Cardiac muscle cell (in vitro differentiated cells and primary cell): Measurements from ENCODE around the gene CD320. TPM values are rescaled to one million over a fixed set of nuclear protein-coding genes. Genes with fewer than 3 reads are reported as not detected.
A peak's percentile ranks its signal among the peaks of the same experiment; 100 is the strongest.
"Not testable (repeated sequence)": the region's sequence is repeated elsewhere in the genome, so short reads cannot be mapped to it uniquely, and the experiment has no call there.

Source experiments
- DNase-seq, 2 donors: peaks; one replicate each; pipeline versions ENCODE4 v3.0.0 to v3.0.0-alpha.2; 2010 to 2017; ENCODE audit warnings: low read depth in 1 of 2, low spot score in 1 of 2
- H3K27ac ChIP-seq: fragments of 200-600 bp; sonication (generic); 2 replicates; pipeline ENCODE4 v1.5.1; 2016
- H3K27me3 ChIP-seq: fragments of 200-600 bp; sonication (generic); 2 replicates; pipeline ENCODE4 v1.6.0; 2016; ENCODE audit warnings: control low read depth
- H3K36me3 ChIP-seq: fragments of 200-600 bp; sonication (generic); 2 replicates; pipeline ENCODE4 v1.5.1; 2016; ENCODE audit warnings: control low read depth
- H3K4me1 ChIP-seq: fragments of 200-600 bp; sonication (generic); 2 replicates; pipeline ENCODE4 v1.8.1; 2017; ENCODE audit warnings: low read depth, mild to moderate bottlenecking, mixed run types
- H3K4me3 ChIP-seq: fragments of 200-600 bp; sonication (generic); 2 replicates; pipeline ENCODE4 v1.5.1; 2016; ENCODE audit warnings: mild to moderate bottlenecking
- H3K9me3 ChIP-seq: fragments of 200-600 bp; sonication (generic); 2 replicates; pipeline ENCODE4 v1.5.1; 2017; ENCODE audit warnings: low read depth, mild to moderate bottlenecking, control low read depth
- CTCF ChIP-seq: IDR thresholded peaks from 2 replicates; pipeline ENCODE4 v1.5.1; 2012; ENCODE audit warnings: low read depth, mild to moderate bottlenecking, low read length
- polyA plus RNA-seq: library from polyadenylated mRNA; unstranded; fragments of >200 nt; fragmentation: Nextera tagmentation; extraction: Ambion mirVana; gene quantifications from 2 replicates; pipeline ENCODE4 v1.2.1, GENCODE V29; 2016
- total RNA-seq: library from RNA; depleted of rRNA; stranded (reverse); fragments of >200 nt; gene quantifications from 2 replicates; pipeline ENCODE4 v1.2.3, GENCODE V29; 2016

CD320 gene
- total RNA-seq (87.4 and 94.7 TPM in 2 replicates), polyA plus RNA-seq (99.3 and 109 TPM in 2 replicates)

GRCh38 chr19:8307965-8308866 is at the start of gene CD320:
Gene CD320 (minus strand): TSS chr19:8308358. CDS start chr19:8308290, 68 bp downstream.
- Histone ChIP-seq H3K36me3 (peaks cover 10% of the 10 kb centered on the region), H3K9me3 (no peaks in the 10 kb centered on the region), H3K27ac (peak within 1 kb of the TSS; percentile 89), H3K4me3 (peak within 1 kb of the TSS; percentile 47), H3K4me1 (peaks cover 13% of the 10 kb centered on the region), H3K27me3 (no peaks in the 10 kb centered on the region)
- no peak for TF ChIP-seq CTCF
- DNase-seq: peak; percentile 91 to 95

- H3K27ac ChIP-seq: no peak overlapping the region
Measured at GRCh38 chr19:8357007-8357521, 48.9 kb upstream of the CD320 start.

GRCh38 chr19:8355631-8356402 is 47.7 kb upstream of the CD320 start:
- DNase-seq: peak in 1 of 2 donors; percentile 97
- no peaks in the 10 kb centered on the region for H3K36me3 ChIP-seq
- H3K9me3 ChIP-seq: no peaks in the 10 kb centered on the region
- H3K4me1 ChIP-seq: peaks cover 5% of the 10 kb centered on the region
- no peak overlapping the region for H3K4me3 ChIP-seq
- no peak overlapping the region for H3K27ac ChIP-seq
- H3K27me3 ChIP-seq: no peaks in the 10 kb centered on the region
- no peak for TF ChIP-seq CTCF

More at GRCh38 chr19:8357007-8357521, 48.9 kb upstream of the CD320 start:
- Histone ChIP-seq H3K4me3 (no peak overlapping the region), H3K9me3 (no peaks in the 10 kb centered on the region), H3K4me1 (peaks cover 8% of the 10 kb centered on the region), H3K27me3 (no peaks in the 10 kb centered on the region), H3K36me3 (no peaks in the 10 kb centered on the region)
- TF ChIP-seq CTCF: no peak
- peak in 1 of 2 donors; percentile 56 for DNase-seq

- H3K9me3 ChIP-seq, DNase-seq, H3K27ac ChIP-seq, H3K36me3 ChIP-seq, H3K27me3 ChIP-seq, H3K4me1 ChIP-seq, H3K4me3 ChIP-seq: not testable (repeated sequence)
Measured at GRCh38 chr19:8352845-8353244, 44.7 kb upstream of the CD320 start.

- DNase-seq: peak in 1 of 2 donors; percentile 61
- Histone ChIP-seq H3K4me1 (peaks cover 5% of the 10 kb centered on the region), H3K27me3 (no peaks in the 10 kb centered on the region), H3K4me3 (no peak overlapping the region), H3K27ac (no peak overlapping the region), H3K36me3 (no peaks in the 10 kb centered on the region), H3K9me3 (no peaks in the 10 kb centered on the region)
- no peak for TF ChIP-seq CTCF
Measured at GRCh38 chr19:8352134-8352827, 44.1 kb upstream of the CD320 start.

- not testable (repeated sequence) for H3K27ac ChIP-seq, H3K4me1 ChIP-seq, H3K4me3 ChIP-seq, DNase-seq, H3K27me3 ChIP-seq, H3K9me3 ChIP-seq, H3K36me3 ChIP-seq
Measured at GRCh38 chr19:8349629-8350372, 41.6 kb upstream of the CD320 start.
